OCI-LY3 (cell line): Measurements from ENCODE around the gene KDSR.

Source experiments
- H2AFZ ChIP-seq: fragments of 200-600, 300-600 bp; shearing (Covaris generic); 2 replicates; pipeline ENCODE4 v1.6.0; 2014; ENCODE audit warnings: antibody characterized with exemption, low read depth, low read length
- H3K27ac ChIP-seq: fragments of 200-600, 300-600 bp; sonication (generic); 2 replicates; pipeline ENCODE4 v1.5.1; 2014; ENCODE audit warnings: mild to moderate bottlenecking, low read length, moderate library complexity, mixed read lengths
- H3K27me3 ChIP-seq: fragments of 200-600, 300-600 bp; sonication (generic); 2 replicates; pipeline ENCODE4 v1.6.1; 2014; ENCODE audit warnings: low read depth, low read length, mixed read lengths
- H3K36me3 ChIP-seq: fragments of 200-600, 300-600 bp; sonication (generic); replicated peaks from 2 replicates; pipeline ENCODE3; 2014; ENCODE audit warnings: low read depth, low read length, mixed read lengths
- H3K4me1 ChIP-seq: fragments of 300-600, 200-600 bp; sonication (generic); 2 replicates; pipeline ENCODE4 v1.6.1; 2014; ENCODE audit warnings: low read length, mixed read lengths
- H3K4me2 ChIP-seq: fragments of 200-600, 300-600 bp; sonication (generic); 2 replicates; pipeline ENCODE4 v1.6.1; 2014; ENCODE audit warnings: low read length, mixed read lengths
- H3K4me3 ChIP-seq: fragments of 300-600, 200-600 bp; sonication (generic); 2 replicates; pipeline ENCODE4 v1.5.1; 2014; ENCODE audit warnings: antibody characterized with exemption, mild to moderate bottlenecking, low read length, moderate library complexity
- H3K79me2 ChIP-seq: fragments of 300-600, 200-600 bp; shearing (Covaris generic); 2 replicates; pipeline ENCODE4 v1.6.1; 2014; ENCODE audit warnings: mild to moderate bottlenecking, low read length, mixed read lengths
- H3K9ac ChIP-seq: fragments of 300-600, 200-600 bp; shearing (Covaris generic); 2 replicates; pipeline ENCODE4 v1.6.0; 2014; ENCODE audit warnings: mild to moderate bottlenecking, low read length, moderate library complexity
- H3K9me3 ChIP-seq: fragments of 200-600, 300-600 bp; shearing (Covaris generic); 2 replicates; pipeline ENCODE4 v1.6.1; 2014; ENCODE audit warnings: low read length, mixed read lengths; ENCODE audit not compliant: insufficient read depth
- H4K20me1 ChIP-seq: fragments of 200-600, 300-600 bp; sonication (generic); 2 replicates; pipeline ENCODE4 v1.6.1; 2016; ENCODE audit warnings: low read length, mixed read lengths; ENCODE audit not compliant: insufficient read depth
- CTCF ChIP-seq: fragments of 200-600, 300-600 bp; sonication (generic); IDR thresholded peaks from 2 replicates; pipeline ENCODE4 v1.5.1; 2014; ENCODE audit warnings: antibody characterized with exemption, low read length, low read depth
- EZH2phosphoT487 ChIP-seq: fragments of 200-600 bp; shearing (Covaris generic); IDR thresholded peaks from 2 replicates; pipeline ENCODE4 v1.6.1; 2018; ENCODE audit warnings: antibody characterized with exemption, mixed run types, low read depth

Gene KDSR

GRCh38 chr18:63320123-63320974, 46.7 kb downstream of the KDSR start:
- Histone ChIP-seq H3K4me2 (peak overlapping the region; percentile 84), H3K9ac (peak overlapping the region; percentile 71), H4K20me1 (no peaks in the 10 kb centered on the region), H3K79me2 (peaks cover 62% of the 10 kb centered on the region), H2AFZ (peak overlapping the region; percentile 2; the same call in 1 of the 2 replicates), H3K27ac (peak overlapping the region; percentile 52), H3K4me1 (peaks cover 30% of the 10 kb centered on the region), H3K4me3 (peak overlapping the region; percentile 76), H3K9me3 (no peaks in the 10 kb centered on the region), H3K27me3 (no peaks in the 10 kb centered on the region), H3K36me3 (peaks cover 33% of the 10 kb centered on the region)
- no peak for TF ChIP-seq EZH2phosphoT487
- TF ChIP-seq CTCF, result peak; percentile 34; the same call in 1 of the 2 replicates

GRCh38 chr18:63319383-63320122, 47.5 kb downstream of the KDSR start, which contains the start of gene BCL2:
Gene BCL2, minus strand, starts transcription at chr18:63319769.
- H3K9ac ChIP-seq, result peak within 1 kb of the TSS; percentile 89

GRCh38 chr18:63318889-63319382, 48.1 kb downstream of the KDSR start:
- peak overlapping the region; percentile 88 for H3K27ac ChIP-seq
- peak overlapping the region; percentile 89 for H3K9ac ChIP-seq
- TF ChIP-seq EZH2phosphoT487 (no peak), CTCF (no peak; the same call in 1 of the 2 replicates)
- H4K20me1 ChIP-seq, result no peaks in the 10 kb centered on the region
- peaks cover 76% of the 10 kb centered on the region for H3K79me2 ChIP-seq
- H3K36me3 ChIP-seq, result peaks cover 48% of the 10 kb centered on the region
- H3K4me1 ChIP-seq, result peaks cover 32% of the 10 kb centered on the region
- no peak overlapping the region for H2AFZ ChIP-seq
- H3K4me3 ChIP-seq, result peak overlapping the region; percentile 79
- peak overlapping the region; percentile 94 for H3K4me2 ChIP-seq
- no peaks in the 10 kb centered on the region for H3K9me3 ChIP-seq
- no peaks in the 10 kb centered on the region for H3K27me3 ChIP-seq

More at GRCh38 chr18:63319383-63320122, 47.5 kb downstream of the KDSR start, which contains the start of gene BCL2:
- Histone ChIP-seq H3K4me2 (peak within 1 kb of the TSS; percentile 94), H3K4me1 (peaks cover 26% of the 10 kb centered on the region), H3K9me3 (no peaks in the 10 kb centered on the region), H3K27me3 (no peaks in the 10 kb centered on the region), H3K79me2 (peaks cover 70% of the 10 kb centered on the region), H3K4me3 (peak within 1 kb of the TSS; percentile 79), H3K27ac (peak within 1 kb of the TSS; percentile 88), H3K36me3 (peaks cover 41% of the 10 kb centered on the region), H2AFZ (peak within 1 kb of the TSS; percentile 2; the same call in 1 of the 2 replicates), H4K20me1 (no peaks in the 10 kb centered on the region)
- TF ChIP-seq EZH2phosphoT487 (no peak), CTCF (no peak)
